PC-3 (cell line): ENCODE results near the gene KCTD17. TPM values are rescaled to one million over a fixed set of nuclear protein-coding genes. Genes with fewer than 3 reads are reported as not detected.

Experiments
- ATAC-seq: fragments of 200-7000 bp; cut with Tn5 transposase; 2 replicates; pipeline ENCODE4 v1.9.1; 2020; ENCODE audit warnings: mild to moderate bottlenecking, moderate library complexity
- BruUV-seq: library from RNA; stranded (reverse); fragments of 400-500 nt; replicated peaks from 2 replicates; lab custom pipeline; 2021; lab: Mats Ljungman, UMichigan
- CTCF ChIA-PET: fragments of 300-600 bp; sonication (Branson Sonifier 250); formaldehyde crosslinking; loops from one replicate; lab custom pipeline; 2022; ENCODE audit warnings: antibody characterized with exemption; lab: Charles Lee
- POLR2A ChIA-PET: fragments of 300-600 bp; sonication (Branson Sonifier 250); formaldehyde crosslinking; loops from one replicate; lab custom pipeline; 2022; ENCODE audit warnings: antibody characterized with exemption; ENCODE audit not compliant: unreplicated experiment; lab: Charles Lee
- DNase-seq: peaks from one replicate; pipeline ENCODE4 v3.0.0-alpha.2; 2015
- H2AFZ ChIP-seq: fragments of 300-600 bp; sonication (generic); 2 replicates; pipeline ENCODE4 v1.6.0; 2016; ENCODE audit warnings: antibody characterized with exemption, low read length
- H3F3A ChIP-seq: fragments of 300-600 bp; sonication (generic); one replicate; pipeline ENCODE4 v1.6.0; 2017; ENCODE audit warnings: antibody characterized with exemption, low read length, control low read depth, mild to moderate bottlenecking; ENCODE audit not compliant: unreplicated experiment
- H3K27ac ChIP-seq: fragments of 300-600 bp; sonication (generic); 2 replicates; pipeline ENCODE4 v1.5.1; 2016; ENCODE audit warnings: mild to moderate bottlenecking, low read length
- H3K27me3 ChIP-seq: fragments of 300-600 bp; sonication (generic); 2 replicates; pipeline ENCODE4 v1.6.1; 2016; ENCODE audit warnings: low read length, mixed read lengths
- H3K36me3 ChIP-seq: fragments of 300-600 bp; sonication (generic); 2 replicates; pipeline ENCODE4 v1.6.1; 2016; ENCODE audit warnings: low read depth, mixed run types, low read length, mixed read lengths
- H3K4me1 ChIP-seq: fragments of 300-600 bp; sonication (generic); 2 replicates; pipeline ENCODE4 v1.5.1; 2016; ENCODE audit warnings: low read length; ENCODE audit not compliant: insufficient read depth
- H3K4me2 ChIP-seq: fragments of 300-600 bp; sonication (generic); 2 replicates; pipeline ENCODE4 v1.6.0; 2016; ENCODE audit warnings: low read length
- H3K4me3 ChIP-seq: fragments of 300-600 bp; sonication (generic); 2 replicates; pipeline ENCODE4 v1.5.1; 2016; ENCODE audit warnings: mild to moderate bottlenecking, low read length, mixed read lengths
- H3K79me2 ChIP-seq: fragments of 300-600 bp; sonication (generic); 2 replicates; pipeline ENCODE4 v1.6.1; 2017; ENCODE audit warnings: low read length, mixed read lengths
- H3K9ac ChIP-seq: fragments of 300-600 bp; sonication (generic); 2 replicates; pipeline ENCODE4 v1.6.0; 2016; ENCODE audit warnings: mild to moderate bottlenecking, low read length
- H3K9me2 ChIP-seq: fragments of 300-600 bp; sonication (generic); replicated peaks from 2 replicates; pipeline ENCODE4 v1.6.1; 2016; ENCODE audit warnings: mixed run types, low read length, mixed read lengths
- H3K9me3 ChIP-seq: fragments of 300-600 bp; sonication (generic); 2 replicates; pipeline ENCODE4 v1.6.1; 2016; ENCODE audit warnings: low read length, mixed read lengths
- H4K20me1 ChIP-seq: fragments of 300-600 bp; sonication (generic); 2 replicates; pipeline ENCODE4 v1.6.1; 2016; ENCODE audit warnings: low read length, mixed read lengths
- CTCF ChIP-seq: fragments of 300-600 bp; sonication (generic); conservative IDR thresholded peaks from 2 replicates; pipeline ENCODE4 v1.5.1; 2017; ENCODE audit warnings: antibody characterized with exemption, low read depth, mild to moderate bottlenecking, low read length
- EZH2 ChIP-seq: fragments of 300-600 bp; sonication (generic); IDR thresholded peaks from one replicate; pipeline ENCODE4 v1.6.1; 2017; ENCODE audit warnings: antibody characterized with exemption, mild to moderate bottlenecking, low read length; ENCODE audit not compliant: unreplicated experiment
- EZH2phosphoT487 ChIP-seq: fragments of 300-600 bp; sonication (generic); IDR thresholded peaks from 2 replicates; pipeline ENCODE4 v1.6.1; 2018; ENCODE audit warnings: mild to moderate bottlenecking, antibody characterized with exemption, low read length, borderline replicate concordance
- intact Hi-C: fragments of 100-400 bp; cut with micrococcal nuclease; formaldehyde crosslinking; loops from 2 replicates; pipeline ENCODE4 v1.9.0; 2023
- total RNA-seq: library from RNA; depleted of rRNA; stranded (reverse); fragments of >200 nt; gene quantifications from 2 replicates; pipeline ENCODE4 v1.2.3, GENCODE V29; 2014

KCTD17 gene
- total RNA-seq, 1 experiment from 2014 or later = 25.9 TPM

GRCh38 chr22:37050913-37051312, 629 bp upstream of the KCTD17 start:
- Histone ChIP-seq H3K4me1 (no peaks in the 10 kb centered on the region; the same call in 1 of the 2 replicates), H2AFZ (no peak overlapping the region), H3K27me3 (no peaks in the 10 kb centered on the region), H4K20me1 (no peaks in the 10 kb centered on the region), H3K27ac (no peak overlapping the region), H3K79me2 (no peaks in the 10 kb centered on the region), H3K9ac (no peak overlapping the region), H3K4me2 (no peak overlapping the region), H3K9me2 (no peaks in the 10 kb centered on the region), H3F3A (no peaks in the 10 kb centered on the region), H3K36me3 (no peaks in the 10 kb centered on the region), H3K4me3 (no peak overlapping the region), H3K9me3 (no peaks in the 10 kb centered on the region)
- TF ChIP-seq EZH2 = no peak
- TF ChIP-seq EZH2phosphoT487 = no peak
- TF ChIP-seq CTCF = no peak
- ATAC-seq (no peak), DNase-seq (no peak)
- POLR2A ChIA-PET = interaction anchor here (0.6 kb wide), 1 partner anchor 32 kb away, joined by 3 read pairs; no protein-coding TSS in a partner anchor
- intact Hi-C loops = no loop called here
- BruUV-seq = no TSS peak
- CTCF ChIA-PET = interaction anchor here (1.0 kb wide), 1 partner anchor 148 kb away, joined by 5 read pairs; no protein-coding TSS in a partner anchor

- no peak overlapping the region for H3K9ac ChIP-seq
- H2AFZ ChIP-seq = no peak overlapping the region
Observed at GRCh38 chr22:37052386-37053309, 1.1 kb downstream of the KCTD17 start.

More at GRCh38 chr22:37052386-37053309, 1.1 kb downstream of the KCTD17 start:
- ChIA-PET CTCF (no interaction called here), POLR2A (no interaction called here)
- DNase-seq (no peak), ATAC-seq (no peak)
- TSS peak; percentile 24 for BruUV-seq
- H3K36me3 ChIP-seq = no peaks in the 10 kb centered on the region
- no peaks in the 10 kb centered on the region for H3K9me3 ChIP-seq
- TF ChIP-seq CTCF = no peak
- TF ChIP-seq EZH2phosphoT487 = no peak
- no peak for TF ChIP-seq EZH2
- no peaks in the 10 kb centered on the region for H3F3A ChIP-seq
- peak overlapping the region; percentile 73 for H3K4me2 ChIP-seq
- H3K79me2 ChIP-seq = no peaks in the 10 kb centered on the region
- H3K9me2 ChIP-seq = no peaks in the 10 kb centered on the region
- peak overlapping the region; percentile 76 for H3K4me3 ChIP-seq
- no peaks in the 10 kb centered on the region; the same call in 1 of the 2 replicates for H3K4me1 ChIP-seq
- no peak overlapping the region for H3K27ac ChIP-seq
- no peaks in the 10 kb centered on the region for H4K20me1 ChIP-seq
- intact Hi-C loops = no loop called here
- H3K27me3 ChIP-seq = no peaks in the 10 kb centered on the region
